Activated naive CD4-positive, alpha-beta T cell treated with anti-CD3 and anti-CD28 coated beads for 36 hours (primary cell): ENCODE measurements around the gene MESD. TPM values are rescaled to one million over a fixed set of nuclear protein-coding genes. Genes with fewer than 3 reads are reported as not detected.

Experiments
- CTCF ChIA-PET: fragments of 350-600 bp; sonication (Branson Sonifier 250); formaldehyde crosslinking; loops from one replicate; lab custom pipeline; 2021; ENCODE audit warnings: antibody characterized with exemption; lab: Charles Lee
- DNase-seq: peaks from one replicate; pipeline ENCODE4 v3.0.0-alpha.2; 2020
- H3K27ac Mint-ChIP-seq: one replicate; pipeline ENCODE4 v1.8.0; 2021; ENCODE audit warnings: mild to moderate bottlenecking, mixed read lengths
- H3K27me3 Mint-ChIP-seq: one replicate; pipeline ENCODE4 v1.8.0; 2021; ENCODE audit warnings: low read depth, mixed read lengths
- H3K36me3 Mint-ChIP-seq: one replicate; pipeline ENCODE4 v1.8.0; 2021; ENCODE audit warnings: low read depth, mixed read lengths
- H3K4me1 Mint-ChIP-seq: one replicate; pipeline ENCODE4 v1.8.0; 2021; ENCODE audit warnings: low read depth, mixed read lengths
- H3K4me3 Mint-ChIP-seq: one replicate; pipeline ENCODE4 v1.8.0; 2021; ENCODE audit warnings: mild to moderate bottlenecking, moderate library complexity, mixed read lengths
- H3K9me3 Mint-ChIP-seq: one replicate; pipeline ENCODE4 v1.8.0; 2021; ENCODE audit warnings: mixed read lengths
- intact Hi-C: fragments of 100-400 bp; cut with micrococcal nuclease; formaldehyde crosslinking; loops from one replicate; pipeline ENCODE4 v1.15.1; 2023
- total RNA-seq, 2 experiments: library from RNA; stranded (reverse); gene quantifications; one replicate each; pipeline ENCODE4 v1.2.3, GENCODE V29; 2021

The MESD gene
- total RNA-seq, 2 experiments from 2014 or later: 12.5 to 15.1 TPM

- intact Hi-C loops: no loop called here
- Mint-ChIP-seq H3K36me3 (no peaks in the 10 kb centered on the region), H3K4me3 (no peak overlapping the region), H3K27me3 (no peaks in the 10 kb centered on the region), H3K4me1 (peaks cover 28% of the 10 kb centered on the region), H3K27ac (no peak overlapping the region), H3K9me3 (peaks cover 4% of the 10 kb centered on the region)
- CTCF ChIA-PET: interaction anchor here (0.7 to 1.4 kb wide), 3 partner anchors 30 to 1174 kb away, joined by 3 to 4 read pairs (median 3); no protein-coding TSS in a partner anchor
- no peak for DNase-seq
Measured at GRCh38 chr15:81025721-81026370, 36.2 kb upstream of the MESD start.

- no peak for DNase-seq
- peaks cover 28% of the 10 kb centered on the region for H3K4me1 Mint-ChIP-seq
- H3K27me3 Mint-ChIP-seq: no peaks in the 10 kb centered on the region
- H3K27ac Mint-ChIP-seq: no peak overlapping the region
- CTCF ChIA-PET: interaction anchor here (1.1 kb wide), 1 partner anchor 29 kb away, joined by 3 read pairs; no protein-coding TSS in a partner anchor
- H3K4me3 Mint-ChIP-seq: no peak overlapping the region
- H3K9me3 Mint-ChIP-seq: peaks cover 4% of the 10 kb centered on the region
- intact Hi-C loops: no loop called here
- H3K36me3 Mint-ChIP-seq: no peaks in the 10 kb centered on the region
Measured at GRCh38 chr15:81024936-81025335, 35.3 kb upstream of the MESD start.

- no peak for DNase-seq
- Mint-ChIP-seq H3K4me1 (peaks cover 24% of the 10 kb centered on the region), H3K9me3 (no peaks in the 10 kb centered on the region), H3K36me3 (no peaks in the 10 kb centered on the region), H3K27me3 (no peaks in the 10 kb centered on the region), H3K4me3 (no peak overlapping the region), H3K27ac (peak overlapping the region; percentile 64)
- intact Hi-C loops: no loop called here
- CTCF ChIA-PET: interaction anchor here (0.6 to 1.5 kb wide), 2 partner anchors 242 to 244 kb away, joined by 3 to 4 read pairs; no protein-coding TSS in a partner anchor
Measured at GRCh38 chr15:81024265-81024872, 34.8 kb upstream of the MESD start.

- peak; percentile 39 for DNase-seq
- intact Hi-C loops: loop anchor here (1.0 kb wide), 1 partner anchor 22 kb away; no protein-coding TSS in a partner anchor
- Mint-ChIP-seq H3K4me3 (peak overlapping the region; percentile 20), H3K27ac (peak overlapping the region; percentile 64), H3K36me3 (no peaks in the 10 kb centered on the region), H3K4me1 (peaks cover 24% of the 10 kb centered on the region), H3K9me3 (no peaks in the 10 kb centered on the region), H3K27me3 (no peaks in the 10 kb centered on the region)
- CTCF ChIA-PET: interaction anchor here (0.6 to 1.5 kb wide), 2 partner anchors 243 to 245 kb away, joined by 3 to 4 read pairs; no protein-coding TSS in a partner anchor
Measured at GRCh38 chr15:81023483-81024264, 34.1 kb upstream of the MESD start.

- CTCF ChIA-PET: no interaction called here
- Mint-ChIP-seq H3K4me3 (no peak overlapping the region), H3K27me3 (no peaks in the 10 kb centered on the region), H3K9me3 (no peaks in the 10 kb centered on the region), H3K36me3 (no peaks in the 10 kb centered on the region), H3K4me1 (peaks cover 22% of the 10 kb centered on the region), H3K27ac (no peak overlapping the region)
- no peak for DNase-seq
- intact Hi-C loops: no loop called here
Measured at GRCh38 chr15:81021321-81021720, 31.7 kb upstream of the MESD start.

GRCh38 chr15:81018197-81018596, 28.6 kb upstream of the MESD start:
- Mint-ChIP-seq H3K27me3 (no peaks in the 10 kb centered on the region), H3K36me3 (no peaks in the 10 kb centered on the region), H3K27ac (no peak overlapping the region), H3K4me1 (peaks cover 4% of the 10 kb centered on the region), H3K4me3 (no peak overlapping the region), H3K9me3 (no peaks in the 10 kb centered on the region)
- intact Hi-C loops: no loop called here
- DNase-seq: no peak
- CTCF ChIA-PET: interaction anchor here (1.2 kb wide), 1 partner anchor 26 kb away, joined by 3 read pairs; no protein-coding TSS in a partner anchor

- Mint-ChIP-seq H3K4me3 (no peak overlapping the region), H3K27me3 (no peaks in the 10 kb centered on the region), H3K36me3 (no peaks in the 10 kb centered on the region), H3K4me1 (no peaks in the 10 kb centered on the region), H3K9me3 (no peaks in the 10 kb centered on the region), H3K27ac (no peak overlapping the region)
- CTCF ChIA-PET: interaction anchor here (1.0 kb wide), 1 partner anchor 58 kb away, joined by 3 read pairs; no protein-coding TSS in a partner anchor
- intact Hi-C loops: no loop called here
- no peak for DNase-seq
Measured at GRCh38 chr15:81016489-81017068, 27.0 kb upstream of the MESD start.

GRCh38 chr15:81015621-81016488, 26.2 kb upstream of the MESD start:
- DNase-seq: no peak
- H3K27me3 Mint-ChIP-seq: no peaks in the 10 kb centered on the region
- H3K27ac Mint-ChIP-seq: no peak overlapping the region
- CTCF ChIA-PET: interaction anchor here (1.0 to 1.4 kb wide), 2 partner anchors 59 to 250 kb away, joined by 3 to 5 read pairs; no protein-coding TSS in a partner anchor
- no peaks in the 10 kb centered on the region for H3K36me3 Mint-ChIP-seq
- intact Hi-C loops: no loop called here
- no peaks in the 10 kb centered on the region for H3K9me3 Mint-ChIP-seq
- no peaks in the 10 kb centered on the region for H3K4me1 Mint-ChIP-seq
- H3K4me3 Mint-ChIP-seq: no peak overlapping the region

GRCh38 chr15:81014446-81015093, 25.0 kb upstream of the MESD start:
- Mint-ChIP-seq H3K36me3 (no peaks in the 10 kb centered on the region), H3K9me3 (no peaks in the 10 kb centered on the region), H3K4me1 (peaks cover 6% of the 10 kb centered on the region), H3K4me3 (no peak overlapping the region), H3K27ac (no peak overlapping the region), H3K27me3 (no peaks in the 10 kb centered on the region)
- no peak for DNase-seq
- CTCF ChIA-PET: interaction anchor here (1.4 kb wide), 1 partner anchor 252 kb away, joined by 5 read pairs; no protein-coding TSS in a partner anchor
- intact Hi-C loops: no loop called here

- Mint-ChIP-seq H3K36me3 (no peaks in the 10 kb centered on the region), H3K4me3 (no peak overlapping the region), H3K4me1 (peaks cover 12% of the 10 kb centered on the region), H3K27me3 (no peaks in the 10 kb centered on the region), H3K9me3 (no peaks in the 10 kb centered on the region), H3K27ac (no peak overlapping the region)
- CTCF ChIA-PET: interaction anchor here (0.6 kb wide), 1 partner anchor 37 kb away, joined by 3 read pairs; no protein-coding TSS in a partner anchor
- no peak for DNase-seq
- intact Hi-C loops: no loop called here
Measured at GRCh38 chr15:81013396-81013929, 23.8 kb upstream of the MESD start.
